WTC11 (cell line): ENCODE measurements around the gene S100A5. TPM values are rescaled to one million over a fixed set of nuclear protein-coding genes. Genes with fewer than 3 reads are reported as not detected.

Experiments
- ATAC-seq: fragments of 200-7000 bp; cut with Tn5 transposase; 2 replicates; pipeline ENCODE4 v1.10.0; 2021; ENCODE audit warnings: mild to moderate bottlenecking, moderate library complexity
- CTCF ChIA-PET: fragments of 300-600 bp; sonication (Branson Sonifier 250); formaldehyde crosslinking; loops from one replicate; lab custom pipeline; 2021; ENCODE audit warnings: antibody characterized with exemption; lab: Charles Lee
- POLR2A ChIA-PET: fragments of 350-600 bp; sonication (Branson Sonifier 250); formaldehyde crosslinking; loops from one replicate; lab custom pipeline; 2021; ENCODE audit warnings: antibody characterized with exemption; lab: Charles Lee
- DNase-seq: peaks from one replicate; pipeline ENCODE4 v3.0.0; 2021; ENCODE audit warnings: low spot score
- H3K27ac Mint-ChIP-seq: 2 replicates; pipeline ENCODE4 v1.8.0; 2021; ENCODE audit warnings: mixed read lengths
- H3K27me3 Mint-ChIP-seq: 2 replicates; pipeline ENCODE4 v1.8.0; 2021; ENCODE audit warnings: low read depth, mild to moderate bottlenecking, moderate library complexity, mixed read lengths
- H3K36me3 Mint-ChIP-seq: 2 replicates; pipeline ENCODE4 v1.8.0; 2021; ENCODE audit warnings: mixed read lengths
- H3K4me1 Mint-ChIP-seq: 2 replicates; pipeline ENCODE4 v1.8.0; 2022; ENCODE audit warnings: mixed read lengths
- H3K4me3 Mint-ChIP-seq: 2 replicates; pipeline ENCODE4 v1.8.0; 2021; ENCODE audit warnings: mild to moderate bottlenecking, moderate library complexity, mixed read lengths
- H3K9me3 Mint-ChIP-seq: 2 replicates; pipeline ENCODE4 v1.8.0; 2021; ENCODE audit warnings: mixed read lengths
- AR ChIP-seq: fragments of 250-450 bp; sonication (Bioruptor Pico); IDR thresholded peaks from 2 replicates; pipeline ENCODE4 v1.9.0; 2021; ENCODE audit warnings: mild to moderate bottlenecking
- CREM ChIP-seq: sonication (generic); formaldehyde crosslinking; IDR thresholded peaks from 2 replicates; pipeline ENCODE4 v1.8.1; 2022; ENCODE audit warnings: mild to moderate bottlenecking, missing genetic modification reagents, moderate library complexity
- ELF4 ChIP-seq: sonication (generic); formaldehyde crosslinking; IDR thresholded peaks from 2 replicates; pipeline ENCODE4 v1.8.1; 2022; ENCODE audit warnings: low read depth, mild to moderate bottlenecking, moderate library complexity, missing genetic modification reagents
- EMX1 ChIP-seq: fragments of 250-450 bp; sonication (Bioruptor Pico); IDR thresholded peaks from 2 replicates; pipeline ENCODE4 v1.8.0; 2021; ENCODE audit warnings: mild to moderate bottlenecking
- ERG ChIP-seq: fragments of 250-450 bp; sonication (Bioruptor Pico); IDR thresholded peaks from 2 replicates; pipeline ENCODE4 v1.8.0; 2021; ENCODE audit warnings: mild to moderate bottlenecking
- FOXJ3 ChIP-seq: sonication (generic); formaldehyde crosslinking; IDR thresholded peaks from 2 replicates; pipeline ENCODE4 v1.9.0; 2021; ENCODE audit warnings: missing genetic modification reagents, mild to moderate bottlenecking, borderline replicate concordance
- FOXP1 ChIP-seq: sonication (generic); formaldehyde crosslinking; IDR thresholded peaks from 2 replicates; pipeline ENCODE4 v1.8.0; 2022; ENCODE audit warnings: missing genetic modification reagents, mild to moderate bottlenecking, moderate library complexity, borderline replicate concordance
- KAT7 ChIP-seq: sonication (generic); formaldehyde crosslinking; IDR thresholded peaks from 2 replicates; pipeline ENCODE4 v1.8.1; 2023; ENCODE audit warnings: missing genetic modification reagents, mild to moderate bottlenecking, borderline replicate concordance
- NFYB ChIP-seq: sonication (generic); formaldehyde crosslinking; conservative IDR thresholded peaks from 2 replicates; pipeline ENCODE4 v1.8.0; 2022; ENCODE audit warnings: low read depth, missing genetic modification reagents
- NR3C1 ChIP-seq: sonication (generic); formaldehyde crosslinking; conservative IDR thresholded peaks from 2 replicates; pipeline ENCODE4 v1.8.1; 2023; ENCODE audit warnings: low read depth, mild to moderate bottlenecking, missing genetic modification reagents
- SP1 ChIP-seq: sonication (generic); formaldehyde crosslinking; conservative IDR thresholded peaks from 2 replicates; pipeline ENCODE4 v1.8.1; 2022; ENCODE audit warnings: missing genetic modification reagents
- USF2 ChIP-seq: sonication (generic); formaldehyde crosslinking; IDR thresholded peaks from 2 replicates; pipeline ENCODE4 v1.8.1; 2023; ENCODE audit warnings: mild to moderate bottlenecking, missing genetic modification reagents, moderate library complexity
- ZBTB21 ChIP-seq: sonication (generic); formaldehyde crosslinking; IDR thresholded peaks from 2 replicates; pipeline ENCODE4 v1.8.1; 2023; ENCODE audit warnings: mild to moderate bottlenecking, missing genetic modification reagents, borderline replicate concordance
- ZNF121 ChIP-seq: sonication (generic); formaldehyde crosslinking; IDR thresholded peaks from 2 replicates; pipeline ENCODE4 v1.8.0; 2023; ENCODE audit warnings: missing genetic modification reagents
- ZNF219 ChIP-seq: sonication (generic); formaldehyde crosslinking; IDR thresholded peaks from 2 replicates; pipeline ENCODE4 v1.8.0; 2023; ENCODE audit warnings: missing genetic modification reagents, mild to moderate bottlenecking, borderline replicate concordance
- ZNF232 ChIP-seq: sonication (generic); formaldehyde crosslinking; IDR thresholded peaks from 2 replicates; pipeline ENCODE4 v1.8.0; 2022; ENCODE audit warnings: mild to moderate bottlenecking, missing genetic modification reagents
- ZNF263 ChIP-seq: sonication (generic); formaldehyde crosslinking; IDR thresholded peaks from 2 replicates; pipeline ENCODE4 v1.8.1; 2022; ENCODE audit warnings: low read depth, mild to moderate bottlenecking, moderate library complexity, missing genetic modification reagents
- ZNF281 ChIP-seq: sonication (generic); formaldehyde crosslinking; IDR thresholded peaks from 2 replicates; pipeline ENCODE4 v1.8.0; 2023; ENCODE audit warnings: mild to moderate bottlenecking, missing genetic modification reagents
- ZNF317 ChIP-seq: sonication (generic); formaldehyde crosslinking; IDR thresholded peaks from 2 replicates; pipeline ENCODE4 v1.8.1; 2023; ENCODE audit warnings: low read depth, mild to moderate bottlenecking, moderate library complexity, missing genetic modification reagents, borderline replicate concordance
- ZNF396 ChIP-seq: fragments of 250-450 bp; sonication (Bioruptor Pico); IDR thresholded peaks from 2 replicates; pipeline ENCODE4 v1.8.0; 2021; ENCODE audit warnings: mild to moderate bottlenecking, moderate library complexity, borderline replicate concordance
- total RNA-seq: library from RNA; stranded (reverse); gene quantifications from 3 replicates; pipeline ENCODE4 v1.2.3, GENCODE V29; 2021
- TF ChIP-seq, protein P1 (sequence below): fragments of 250-450 bp; sonication (Bioruptor Pico); conservative IDR thresholded peaks from 2 replicates; pipeline ENCODE4 v1.9.0; 2021; ENCODE audit warnings: mild to moderate bottlenecking

Gene S100A5
- total RNA-seq, 1 experiment from 2014 or later = not detected

GRCh38 chr1:153490272-153491051, 50.3 kb downstream of the S100A5 start (continued):
- TF ChIP-seq ZNF281 (CRISPR knock-in tag) (no peak), SP1 (CRISPR knock-in tag) (no peak), CREM (CRISPR knock-in tag) (no peak), EMX1 (CRISPR knock-in tag) (no peak), NR3C1 (CRISPR knock-in tag) (no peak), ERG (no peak)

DNA sequence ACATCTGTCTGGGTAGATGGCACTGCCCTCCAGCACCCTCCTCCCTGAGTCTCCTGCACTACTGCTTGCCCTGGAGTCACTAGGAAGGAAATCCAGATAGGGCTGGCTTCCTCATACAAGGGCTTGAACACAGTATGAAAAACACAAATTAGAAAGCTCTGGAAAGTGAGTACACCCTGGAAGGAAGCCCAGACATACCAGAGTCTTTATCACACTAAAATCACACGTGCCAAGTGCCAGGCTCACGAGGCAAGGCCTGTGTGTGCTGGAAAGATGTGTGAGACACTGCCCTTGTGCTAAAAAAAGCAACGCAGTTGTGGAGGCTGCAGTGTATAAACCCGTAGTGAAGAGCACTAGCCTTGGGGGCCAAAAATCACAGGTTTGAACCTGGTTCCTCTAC, 52.0 kb downstream of the S100A5 start:
- Mint-ChIP-seq H3K27me3 (no peaks in the 10 kb centered on the region; the same call in none of the 2 replicates), H3K36me3 (no peaks in the 10 kb centered on the region), H3K4me1 (peaks cover 27% of the 10 kb centered on the region), H3K27ac (no peak overlapping the region), H3K9me3 (no peaks in the 10 kb centered on the region), H3K4me3 (no peak overlapping the region)
- ChIA-PET CTCF (interaction anchor here (0.6 to 1.9 kb wide), 4 partner anchors 23 to 540 kb away, joined by 3 to 5 read pairs (median 3); no protein-coding TSS in a partner anchor), POLR2A (no interaction called here)
- DNase-seq (no peak), ATAC-seq (no peak)
- TF ChIP-seq NFYB (CRISPR knock-in tag) = no peak

DNA sequence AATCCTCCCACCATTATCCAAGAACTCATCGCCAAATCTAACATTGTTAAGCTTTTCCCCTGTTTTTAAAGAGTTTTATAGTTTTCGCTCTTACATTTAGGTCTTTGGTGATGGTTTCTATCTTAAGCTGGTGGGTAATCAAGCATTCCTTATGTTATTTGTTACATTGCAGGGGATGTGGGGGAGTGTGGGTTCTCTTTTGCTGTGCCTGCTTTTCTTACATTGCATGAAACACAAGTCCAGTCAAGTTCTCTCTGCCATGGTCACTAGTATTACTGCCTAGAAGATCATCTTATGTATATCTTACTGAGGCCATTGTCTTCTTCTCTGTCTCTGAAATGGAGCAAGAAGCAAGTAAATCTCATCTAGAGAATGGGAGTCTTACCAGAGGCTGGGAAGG, 53.0 kb downstream of the S100A5 start:
- Mint-ChIP-seq H3K4me3 (no peak overlapping the region), H3K4me1 (peaks cover 24% of the 10 kb centered on the region), H3K27ac (no peak overlapping the region), H3K36me3 (no peaks in the 10 kb centered on the region), H3K9me3 (no peaks in the 10 kb centered on the region), H3K27me3 (no peaks in the 10 kb centered on the region; the same call in none of the 2 replicates)
- POLR2A ChIA-PET = no interaction called here
- ATAC-seq (no peak), DNase-seq (no peak)
- CTCF ChIA-PET = interaction anchor here (1.0 to 1.9 kb wide), 3 partner anchors 22 to 135 kb away, joined by 3 to 5 read pairs (median 3); no protein-coding TSS in a partner anchor
- TF ChIP-seq ZNF219 (CRISPR knock-in tag) (no peak), USF2 (CRISPR knock-in tag) (no peak), FOXJ3 (CRISPR knock-in tag) (no peak), ZNF396 (CRISPR knock-in tag) (no peak), KAT7 (CRISPR knock-in tag) (no peak), ZNF232 (no peak), ZNF263 (CRISPR knock-in tag) (no peak), ZNF317 (CRISPR knock-in tag) (no peak), FOXP1 (CRISPR knock-in tag) (no peak), ZNF121 (CRISPR knock-in tag) (no peak), ELF4 (CRISPR knock-in tag) (no peak), AR (CRISPR knock-in tag) (no peak), ZBTB21 (CRISPR knock-in tag) (no peak)
- TF ChIP-seq, protein P1, sequence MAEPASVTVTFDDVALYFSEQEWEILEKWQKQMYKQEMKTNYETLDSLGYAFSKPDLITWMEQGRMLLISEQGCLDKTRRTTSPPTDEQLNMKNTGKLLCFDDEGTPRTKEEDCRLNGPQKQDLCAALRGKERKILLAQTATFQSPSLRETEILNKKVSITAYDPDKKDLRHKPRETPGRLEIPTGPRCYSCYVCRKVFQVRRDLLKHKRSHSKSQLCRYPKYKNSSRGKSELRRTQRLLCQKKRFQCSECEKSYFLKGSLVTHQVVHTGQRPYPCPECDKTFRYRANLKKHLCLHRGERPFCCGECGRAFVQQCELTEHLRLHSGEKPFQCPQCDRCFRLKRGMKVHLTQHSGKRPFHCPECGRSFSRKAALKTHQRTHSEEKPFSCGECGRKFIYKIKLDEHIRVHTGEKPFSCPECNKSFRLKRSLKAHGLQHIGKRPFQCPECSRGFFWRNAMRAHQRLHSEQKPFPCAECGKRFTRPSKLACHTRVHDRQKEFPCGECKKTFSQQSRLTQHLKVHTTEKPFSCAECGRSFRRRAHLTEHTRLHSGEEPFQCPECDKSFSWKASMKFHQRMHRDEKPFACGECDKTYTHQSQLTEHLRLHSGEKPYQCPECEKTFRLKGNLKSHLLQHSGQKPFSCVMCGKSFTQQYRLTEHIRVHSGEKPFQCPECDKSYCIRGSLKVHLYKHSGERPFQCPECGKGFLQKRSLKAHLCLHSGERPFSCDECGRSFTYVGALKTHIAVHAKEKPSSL (CRISPR knock-in tag) = no peak
